Neural progenitor cell (in vitro differentiated cells): Measurements from ENCODE around the gene DCAF5. TPM values are rescaled to one million over a fixed set of nuclear protein-coding genes. Genes with fewer than 3 reads are reported as not detected.
"Not testable (repeated sequence)": the region's sequence is repeated elsewhere in the genome, so short reads cannot be mapped to it uniquely, and the experiment has no call there.

Source experiments
- DNase-seq: peaks from one replicate; pipeline ENCODE4 v3.0.0-alpha.2; 2016; ENCODE audit warnings: low spot score
- H2AFZ ChIP-seq: fragments of 200-600 bp; sonication (generic); replicated peaks from 2 replicates; pipeline ENCODE4 v1.6.1; 2016; ENCODE audit warnings: antibody characterized with exemption
- H3F3A ChIP-seq: fragments of 200-600 bp; sonication (generic); 2 replicates; pipeline ENCODE4 v1.6.1; 2016; ENCODE audit warnings: antibody characterized with exemption, low read depth
- H3K27ac ChIP-seq: fragments of 200-600 bp; sonication (generic); 2 replicates; pipeline ENCODE4 v1.5.1; 2016; ENCODE audit warnings: mild to moderate bottlenecking
- H3K27me3 ChIP-seq: fragments of 200-600 bp; sonication (generic); 2 replicates; pipeline ENCODE4 v1.6.1; 2016; ENCODE audit warnings: mild to moderate bottlenecking, moderate library complexity
- H3K36me3 ChIP-seq: fragments of 200-600 bp; sonication (generic); 2 replicates; pipeline ENCODE4 v1.5.1; 2016
- H3K4me1 ChIP-seq: fragments of 200-600 bp; sonication (generic); 2 replicates; pipeline ENCODE4 v1.6.1; 2016; ENCODE audit warnings: mixed run types
- H3K4me2 ChIP-seq: fragments of 200-600 bp; sonication (generic); 2 replicates; pipeline ENCODE4 v1.6.1; 2016
- H3K4me3 ChIP-seq: fragments of 200-600 bp; sonication (generic); 2 replicates; pipeline ENCODE4 v1.5.1; 2016
- H3K79me2 ChIP-seq: fragments of 200-600 bp; sonication (generic); 2 replicates; pipeline ENCODE4 v1.6.1; 2016; ENCODE audit warnings: low read depth
- H3K9ac ChIP-seq: fragments of 200-600 bp; sonication (generic); 2 replicates; pipeline ENCODE4 v1.6.1; 2016
- H3K9me3 ChIP-seq: fragments of 200-600 bp; sonication (generic); 2 replicates; pipeline ENCODE4 v1.5.1; 2016; ENCODE audit warnings: low read depth
- H4K20me1 ChIP-seq: fragments of 200-600 bp; sonication (generic); 2 replicates; pipeline ENCODE4 v1.6.1; 2016; ENCODE audit warnings: low read depth
- H3K27ac Mint-ChIP-seq: 3 replicates; pipeline ENCODE4 v1.8.0; 2021; ENCODE audit warnings: mixed read lengths
- H3K27me3 Mint-ChIP-seq: 2 replicates; pipeline ENCODE4 v1.8.0; 2022; ENCODE audit warnings: low read depth, mild to moderate bottlenecking, inconsistent platforms, moderate library complexity, mixed read lengths; ENCODE audit not compliant: insufficient read depth
- H3K36me3 Mint-ChIP-seq: 3 replicates; pipeline ENCODE4 v1.8.0; 2021; ENCODE audit warnings: mixed read lengths
- H3K4me1 Mint-ChIP-seq: 3 replicates; pipeline ENCODE4 v1.8.0; 2021; ENCODE audit warnings: mixed read lengths
- H3K4me3 Mint-ChIP-seq: 3 replicates; pipeline ENCODE4 v1.8.0; 2021; ENCODE audit warnings: mild to moderate bottlenecking, moderate library complexity, mixed read lengths
- H3K9me3 Mint-ChIP-seq: 3 replicates; pipeline ENCODE4 v1.8.0; 2020; ENCODE audit warnings: mixed read lengths
- CTCF ChIP-seq: fragments of 200-600 bp; sonication (generic); IDR thresholded peaks from 2 replicates; pipeline ENCODE4 v1.5.1; 2017; ENCODE audit warnings: antibody characterized with exemption, mild to moderate bottlenecking
- EZH2 ChIP-seq: fragments of 200-600 bp; sonication (generic); IDR thresholded peaks from 2 replicates; pipeline ENCODE4 v1.6.1; 2017; ENCODE audit warnings: antibody characterized with exemption, mild to moderate bottlenecking, moderate library complexity
- EZH2phosphoT487 ChIP-seq: fragments of 200-600 bp; sonication (generic); IDR thresholded peaks from 2 replicates; pipeline ENCODE4 v1.6.1; 2017; ENCODE audit warnings: antibody characterized with exemption
- total RNA-seq: library from RNA; depleted of rRNA; stranded (reverse); fragments of >200 nt; gene quantifications from 2 replicates; pipeline ENCODE4 v1.2.3, GENCODE V29; 2015; ENCODE audit warnings: low replicate concordance

DCAF5 gene
- total RNA-seq, 1 donor from 2014 or later: 22.4 TPM

GRCh38 chr14:69175130-69175529 is 22.2 kb upstream of the DCAF5 start:
- Histone ChIP-seq H3K4me3 (no peak overlapping the region), H3F3A (no peaks in the 10 kb centered on the region), H3K4me1 (no peaks in the 10 kb centered on the region), H3K9ac (no peak overlapping the region), H4K20me1 (no peaks in the 10 kb centered on the region), H3K36me3 (no peaks in the 10 kb centered on the region), H3K27ac (no peak overlapping the region), H3K9me3 (no peaks in the 10 kb centered on the region), H3K27me3 (no peaks in the 10 kb centered on the region), H2AFZ (no peak overlapping the region), H3K79me2 (no peaks in the 10 kb centered on the region), H3K4me2 (no peak overlapping the region)
- Mint-ChIP-seq H3K4me1 (no peaks in the 10 kb centered on the region), H3K36me3 (no peaks in the 10 kb centered on the region), H3K9me3 (no peaks in the 10 kb centered on the region), H3K4me3 (no peak overlapping the region), H3K27ac (no peak overlapping the region), H3K27me3 (peaks cover 3% of the 10 kb centered on the region)
- no peak for TF ChIP-seq EZH2
- no peak for TF ChIP-seq CTCF
- TF ChIP-seq EZH2phosphoT487: no peak
- DNase-seq: no peak

- Histone ChIP-seq H3K4me3 (no peak overlapping the region), H3K4me2 (no peak overlapping the region), H3K27me3 (no peaks in the 10 kb centered on the region), H4K20me1 (no peaks in the 10 kb centered on the region), H3K27ac (no peak overlapping the region), H3K36me3 (no peaks in the 10 kb centered on the region), H3K79me2 (no peaks in the 10 kb centered on the region), H2AFZ (no peak overlapping the region), H3K9ac (no peak overlapping the region), H3K9me3 (no peaks in the 10 kb centered on the region), H3F3A (no peaks in the 10 kb centered on the region), H3K4me1 (no peaks in the 10 kb centered on the region)
- no peak for DNase-seq
- no peaks in the 10 kb centered on the region for H3K36me3 Mint-ChIP-seq
- H3K27ac Mint-ChIP-seq: no peak overlapping the region
- H3K9me3 Mint-ChIP-seq: no peaks in the 10 kb centered on the region
- no peaks in the 10 kb centered on the region for H3K4me1 Mint-ChIP-seq
- H3K27me3 Mint-ChIP-seq: peaks cover 3% of the 10 kb centered on the region
- TF ChIP-seq CTCF (no peak), EZH2phosphoT487 (no peak), EZH2 (no peak)
- no peak overlapping the region for H3K4me3 Mint-ChIP-seq
Measured at GRCh38 chr14:69171569-69171968, 18.6 kb upstream of the DCAF5 start.

GRCh38 chr14:69170839-69171238 is 17.9 kb upstream of the DCAF5 start:
- TF ChIP-seq EZH2phosphoT487: no peak
- TF ChIP-seq CTCF: no peak
- TF ChIP-seq EZH2: no peak
- no peak for DNase-seq
- Histone ChIP-seq H3K4me1 (no peaks in the 10 kb centered on the region), H3K9me3 (no peaks in the 10 kb centered on the region), H3K27ac (no peak overlapping the region), H2AFZ (no peak overlapping the region), H3K4me2 (no peak overlapping the region), H3K27me3 (no peaks in the 10 kb centered on the region), H3K36me3 (no peaks in the 10 kb centered on the region), H3F3A (no peaks in the 10 kb centered on the region), H3K79me2 (no peaks in the 10 kb centered on the region), H4K20me1 (no peaks in the 10 kb centered on the region), H3K4me3 (no peak overlapping the region), H3K9ac (no peak overlapping the region)
- Mint-ChIP-seq H3K27me3 (peaks cover 3% of the 10 kb centered on the region), H3K9me3 (peaks cover 3% of the 10 kb centered on the region), H3K27ac (no peak overlapping the region), H3K4me1 (no peaks in the 10 kb centered on the region), H3K4me3 (no peak overlapping the region), H3K36me3 (no peaks in the 10 kb centered on the region)

GRCh38 chr14:69165787-69166186 is 12.9 kb upstream of the DCAF5 start:
- not testable (repeated sequence) for H3K9me3 ChIP-seq, H3K27me3 ChIP-seq, H3K36me3 Mint-ChIP-seq, H3K79me2 ChIP-seq, H3K27me3 Mint-ChIP-seq, H3K4me3 Mint-ChIP-seq, DNase-seq, H4K20me1 ChIP-seq, H2AFZ ChIP-seq, H3K4me1 Mint-ChIP-seq, H3F3A ChIP-seq, H3K4me1 ChIP-seq, H3K36me3 ChIP-seq, H3K4me3 ChIP-seq, H3K27ac ChIP-seq, H3K4me2 ChIP-seq, H3K27ac Mint-ChIP-seq, H3K9ac ChIP-seq
- H3K9me3 Mint-ChIP-seq: peaks cover 23% of the 10 kb centered on the region
